GM19351 (cell line): Measurements from ENCODE around the gene ASTN2.

Source experiments
- ATAC-seq: cut with Tn5 transposase; IDR thresholded peaks from one replicate; pipeline ENCODE4 v1.9.1; 2021; ENCODE audit warnings: mild to moderate bottlenecking, moderate library complexity; ENCODE audit not compliant: unreplicated experiment

ASTN2 gene

DNA sequence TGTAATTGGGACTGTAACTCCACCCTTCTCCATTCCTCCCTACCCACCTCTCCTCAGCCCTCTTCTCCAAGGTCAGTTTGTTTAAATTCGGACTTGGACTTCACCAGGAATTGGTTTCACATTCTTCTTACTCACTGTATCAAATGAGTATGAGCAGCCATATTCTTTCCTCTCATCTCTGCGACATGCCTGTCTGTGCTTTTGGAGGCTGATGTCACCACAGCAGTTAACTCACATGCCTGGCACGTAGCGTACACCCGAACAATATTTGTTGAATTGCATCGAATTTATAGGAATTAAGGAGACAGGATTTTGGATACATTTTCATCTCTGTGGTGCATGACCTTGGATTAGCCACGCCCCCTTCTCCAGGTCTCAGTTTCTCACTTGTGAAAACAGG is 291.1 kb downstream of the ASTN2 start:
- ATAC-seq, result no peak

DNA sequence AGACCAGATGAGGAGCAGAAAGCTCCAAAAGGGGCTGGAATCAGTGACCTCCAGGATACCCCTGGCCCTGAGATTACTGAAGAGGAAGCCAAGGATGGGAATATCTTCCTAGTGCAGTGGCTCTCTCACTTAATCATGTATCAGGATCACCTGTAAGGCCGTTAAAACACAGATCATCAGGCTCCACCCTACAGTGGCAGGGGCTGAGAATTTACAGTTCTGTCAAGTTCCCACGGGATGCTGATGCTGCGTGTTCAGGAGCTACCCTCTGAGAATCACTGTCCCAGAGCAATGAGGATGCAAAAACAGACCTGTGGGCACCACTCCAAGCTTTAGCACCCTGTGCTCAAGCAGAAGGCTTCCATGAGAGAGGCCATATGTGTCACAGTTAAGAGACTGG is 291.9 kb downstream of the ASTN2 start:
- no peak for ATAC-seq

DNA sequence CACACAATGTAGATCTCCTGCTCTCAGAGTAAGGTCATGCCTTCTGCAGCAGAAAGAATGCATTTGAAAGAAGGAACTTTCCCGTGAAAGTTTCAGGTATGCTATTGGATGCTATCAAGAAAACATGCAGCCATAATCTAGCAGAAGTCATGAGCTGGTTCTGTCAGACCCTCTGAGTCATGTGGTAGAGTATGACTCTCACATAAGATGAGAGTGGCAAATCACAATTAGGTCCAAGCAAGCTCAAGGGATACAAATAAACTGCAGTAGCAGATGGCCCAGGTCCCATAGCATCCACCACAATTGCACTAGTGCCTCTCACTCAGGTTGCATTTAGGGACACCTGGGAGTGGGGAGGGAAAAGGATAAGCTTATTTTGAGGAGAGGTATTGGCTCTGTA is 292.8 kb downstream of the ASTN2 start:
- ATAC-seq, result no peak

DNA sequence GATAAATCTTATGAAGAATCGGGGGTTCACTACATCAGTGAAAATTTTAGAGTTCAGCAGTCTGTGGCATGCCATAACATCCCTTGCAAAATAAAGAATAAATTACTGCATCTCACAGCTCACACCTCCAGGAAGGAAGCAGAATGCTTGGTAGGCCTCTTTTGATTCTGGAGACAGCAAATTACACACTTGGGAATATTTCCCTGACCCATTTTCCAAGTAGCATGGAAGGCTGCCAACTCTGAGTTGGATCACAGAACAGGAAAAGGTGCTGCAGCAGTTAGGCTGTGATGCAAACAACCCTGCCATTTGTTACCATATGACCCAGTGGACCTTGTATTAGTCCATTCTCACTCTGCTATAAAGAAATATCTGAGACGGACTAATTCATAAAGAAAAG is 293.5 kb downstream of the ASTN2 start:
- no peak for ATAC-seq

DNA sequence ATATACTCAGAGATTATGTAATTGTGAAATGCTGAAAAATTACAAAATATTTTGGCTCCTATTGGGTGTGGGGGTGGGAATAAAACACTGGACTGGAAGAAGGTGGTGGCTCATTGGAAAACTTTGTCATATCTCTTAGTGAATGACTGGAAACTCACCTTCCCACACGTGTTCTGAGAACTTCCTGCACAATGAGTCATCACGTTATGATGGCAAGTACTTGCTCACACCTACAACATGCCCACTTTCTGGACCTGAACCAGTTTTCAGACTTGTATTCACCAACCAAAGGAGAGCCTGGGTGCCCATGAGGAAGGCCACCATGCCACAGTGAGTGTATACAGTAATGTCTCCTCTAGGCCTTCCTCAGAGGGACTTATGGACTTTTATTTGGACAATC is 294.8 kb downstream of the ASTN2 start:
- no peak for ATAC-seq

DNA sequence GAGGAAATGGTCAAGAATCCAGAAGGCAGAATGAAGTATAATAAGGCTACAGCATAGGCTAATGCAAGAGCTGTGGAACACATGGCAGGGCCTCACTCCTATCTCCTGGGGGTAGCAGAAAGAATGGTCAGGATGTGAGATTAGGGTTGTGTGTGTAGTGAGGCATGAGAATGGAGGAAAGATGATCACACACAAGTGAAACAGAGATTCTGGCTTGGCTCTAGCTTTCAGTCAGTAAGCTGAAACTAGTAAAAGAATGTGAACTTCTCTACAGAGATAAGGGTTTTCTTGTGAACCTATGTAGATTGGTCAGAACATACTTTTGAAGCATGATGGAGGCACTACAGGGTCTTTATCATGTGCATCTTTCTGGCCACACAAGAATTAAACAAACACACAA is 298.8 kb downstream of the ASTN2 start:
- ATAC-seq, result peak; percentile 96

DNA sequence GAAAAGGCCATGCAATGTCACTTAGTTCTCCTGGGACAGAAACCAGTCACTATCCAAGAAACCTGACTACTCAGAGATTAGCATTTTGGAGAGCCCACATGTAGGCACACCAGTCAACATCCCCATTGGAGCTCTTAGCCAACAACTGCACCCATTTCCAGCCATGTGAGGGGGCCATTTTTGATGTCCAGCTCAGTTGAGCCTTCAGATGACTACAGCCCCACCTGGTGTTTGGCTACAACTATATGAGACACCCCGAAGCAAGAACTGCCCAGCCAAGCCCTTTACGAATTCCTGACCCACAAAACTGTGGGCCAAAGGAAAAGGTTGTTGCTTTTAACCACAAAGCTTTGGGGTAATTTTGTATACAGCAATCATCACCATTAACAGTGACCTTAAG is 300.1 kb downstream of the ASTN2 start:
- ATAC-seq, result no peak

DNA sequence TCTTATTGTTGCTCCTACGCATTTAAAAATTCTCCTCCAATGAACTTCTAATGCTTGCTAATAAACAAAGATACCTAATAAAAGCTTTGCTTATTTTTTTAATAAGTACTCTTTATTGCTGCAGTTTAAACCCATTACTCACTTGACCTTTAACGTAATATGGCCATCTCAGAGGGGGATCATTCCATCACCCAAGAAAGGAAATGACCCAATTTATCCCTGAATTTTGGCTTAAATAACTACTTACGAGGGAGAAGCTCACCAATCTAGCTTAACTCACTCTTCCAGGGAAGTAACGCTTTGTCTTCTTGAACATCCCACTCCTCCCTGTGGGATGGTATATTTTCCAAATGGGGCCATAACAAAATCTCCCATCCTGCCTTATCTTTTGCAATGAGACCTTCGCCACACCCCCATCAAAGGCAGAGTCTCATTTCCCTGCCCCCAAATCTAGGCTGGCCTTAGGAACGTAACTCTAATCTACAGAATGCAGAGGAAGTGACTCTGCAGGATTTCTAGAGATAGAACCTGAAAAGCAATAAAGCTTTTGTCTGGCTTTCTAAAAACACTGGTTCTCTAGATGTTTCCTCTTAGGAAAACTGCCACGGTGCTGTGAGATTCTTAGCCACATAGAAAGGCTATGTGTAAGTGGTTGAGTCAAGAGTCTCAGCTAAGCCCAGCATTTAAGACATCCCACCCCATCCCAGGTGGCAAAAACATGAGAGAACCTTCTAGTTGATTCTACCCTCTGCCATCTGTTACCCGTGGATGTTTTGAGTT is 310.0 kb downstream of the ASTN2 start:
- no peak for ATAC-seq

DNA sequence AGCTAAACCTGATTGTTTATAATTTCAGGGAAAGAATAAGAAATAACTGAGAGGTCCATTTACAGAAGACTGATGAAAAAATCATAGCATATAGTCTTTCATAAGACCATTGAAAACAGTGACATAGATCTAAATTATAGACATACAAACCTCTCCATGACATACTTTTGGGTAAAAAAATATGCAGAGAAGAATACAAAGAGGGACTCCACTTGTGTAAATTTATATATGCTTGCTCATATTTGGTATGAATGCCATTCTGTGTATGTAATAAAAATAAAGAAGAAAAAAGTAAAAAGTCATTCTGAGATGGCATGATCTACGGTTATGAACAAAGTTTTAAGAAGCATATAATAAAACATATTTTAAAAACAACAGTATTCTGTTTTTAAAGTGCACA is 310.7 kb downstream of the ASTN2 start:
- ATAC-seq, result no peak

DNA sequence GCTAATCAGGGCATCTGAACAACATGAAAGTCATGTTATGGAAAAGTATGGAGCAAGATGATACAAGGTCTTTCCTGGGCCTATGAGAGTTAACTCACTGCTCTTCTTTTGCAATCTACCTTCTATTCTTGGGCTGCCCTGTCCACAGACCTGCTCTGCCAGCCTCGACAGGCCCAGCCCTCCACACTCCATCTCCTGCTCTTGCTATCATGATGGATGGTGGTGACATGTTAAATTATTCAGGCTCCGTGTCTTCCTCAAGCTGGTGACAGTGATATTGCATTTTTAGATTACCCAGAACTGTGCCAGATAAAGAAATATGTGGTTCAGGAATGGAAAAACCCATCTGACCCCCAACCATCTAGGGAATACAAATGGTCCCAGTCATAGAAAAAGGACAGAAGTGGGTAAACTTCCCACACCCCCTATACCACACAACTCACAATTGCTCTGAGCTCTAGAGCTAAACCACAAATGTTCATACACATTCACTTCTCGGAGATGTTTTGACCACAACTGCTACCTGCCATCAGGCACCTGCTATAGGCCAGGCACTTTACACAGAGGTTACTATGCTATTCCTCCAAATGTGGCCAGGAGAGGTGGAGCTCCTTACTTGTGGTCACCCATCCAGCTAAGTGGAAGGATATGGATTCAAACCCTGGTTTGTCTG is 311.3 kb downstream of the ASTN2 start:
- peak; percentile 95 for ATAC-seq

DNA sequence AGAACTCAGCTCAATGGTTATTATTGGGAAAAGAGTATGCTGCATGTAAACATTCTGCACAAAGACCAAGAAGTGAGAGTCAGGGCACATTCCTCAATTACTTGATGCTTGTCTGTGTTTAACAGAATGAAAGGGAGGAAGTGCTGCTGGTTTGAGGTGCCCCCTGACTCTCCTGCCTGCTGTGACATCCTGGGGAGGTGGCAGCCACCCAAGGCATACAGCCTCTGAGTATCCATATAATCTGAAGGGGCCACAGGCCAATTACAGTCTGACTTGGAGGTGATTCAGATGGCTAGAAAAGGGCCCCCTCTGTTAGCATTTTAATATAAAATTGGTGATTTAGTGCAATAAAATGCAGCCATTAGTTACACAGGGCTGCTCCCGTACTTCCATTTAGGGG is 313.8 kb downstream of the ASTN2 start:
- ATAC-seq, result no peak

DNA sequence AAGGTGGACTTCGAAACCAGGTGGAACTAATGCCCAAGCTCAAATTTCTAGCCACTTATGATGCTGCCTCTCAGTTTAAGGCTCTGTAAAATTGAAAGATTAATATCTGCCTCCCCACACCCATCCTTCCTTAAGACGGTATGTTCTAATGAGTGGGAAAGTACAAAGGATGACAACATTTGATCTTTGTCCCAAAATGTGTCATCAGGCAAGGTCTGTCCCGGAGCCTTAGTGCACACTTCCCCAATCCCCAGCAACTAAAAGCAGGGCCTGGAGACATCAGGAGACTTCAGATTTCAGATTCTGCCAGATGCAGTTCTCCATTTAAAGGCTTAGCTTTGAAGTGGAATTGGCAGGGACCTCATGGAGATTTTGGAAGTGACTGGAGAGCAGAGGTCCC is 316.5 kb downstream of the ASTN2 start:
- ATAC-seq, result no peak

DNA sequence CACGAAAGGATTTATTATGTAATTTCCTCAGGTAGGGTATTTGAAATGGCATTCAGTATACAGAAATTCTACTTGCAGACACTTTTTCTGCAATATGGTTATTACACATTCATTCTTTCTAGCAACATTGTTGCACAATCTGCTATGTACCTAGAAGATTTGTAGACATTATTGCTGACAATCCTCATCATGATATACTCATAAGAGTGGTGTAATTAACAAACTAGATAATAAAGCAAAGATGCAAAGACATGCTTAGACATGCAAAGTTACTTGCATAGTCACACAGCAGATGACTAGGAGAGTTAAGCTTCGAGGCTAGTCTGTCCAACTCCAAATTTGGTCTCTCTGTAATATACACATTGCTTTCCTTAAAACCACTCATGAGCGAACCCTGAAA is 317.1 kb downstream of the ASTN2 start:
- no peak for ATAC-seq

DNA sequence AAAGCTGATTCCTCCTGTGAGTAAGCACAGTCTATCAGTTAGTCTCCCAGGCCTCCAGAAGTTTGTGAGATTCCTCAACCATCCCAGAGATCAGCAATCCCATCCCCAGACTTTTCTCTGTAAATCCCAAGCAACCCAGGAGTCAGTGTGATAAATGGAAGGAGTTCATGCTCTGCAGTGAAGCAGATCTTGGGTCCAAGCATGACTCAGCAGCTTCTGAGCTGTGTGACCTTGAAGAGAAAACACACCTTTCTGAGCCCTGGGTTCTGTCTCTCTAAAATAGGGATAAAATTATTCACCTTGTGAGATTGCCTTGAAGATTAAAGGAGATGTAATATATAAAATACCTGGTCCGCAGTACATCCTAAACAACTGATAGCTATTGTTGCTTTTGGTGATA is 318.7 kb downstream of the ASTN2 start:
- ATAC-seq, result no peak

DNA sequence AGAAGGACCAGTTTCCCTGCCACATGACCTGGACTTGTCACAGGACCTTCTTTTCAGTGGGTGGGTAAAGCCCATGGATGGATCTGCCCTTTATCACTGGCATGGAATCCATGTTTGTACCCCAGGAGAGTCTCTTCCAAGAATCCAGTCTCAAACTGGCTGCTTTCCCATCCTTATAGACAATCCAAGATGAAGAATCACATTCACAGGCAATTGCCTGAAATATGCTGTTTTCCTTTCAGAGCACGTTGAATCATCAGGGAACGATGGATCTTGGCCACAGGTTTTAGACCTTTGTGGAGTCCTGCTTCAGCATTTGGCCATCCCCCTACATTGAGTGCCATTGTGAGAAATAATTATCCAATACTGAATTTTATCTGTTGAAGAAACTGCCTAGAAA is 319.8 kb downstream of the ASTN2 start:
- ATAC-seq, result no peak

DNA sequence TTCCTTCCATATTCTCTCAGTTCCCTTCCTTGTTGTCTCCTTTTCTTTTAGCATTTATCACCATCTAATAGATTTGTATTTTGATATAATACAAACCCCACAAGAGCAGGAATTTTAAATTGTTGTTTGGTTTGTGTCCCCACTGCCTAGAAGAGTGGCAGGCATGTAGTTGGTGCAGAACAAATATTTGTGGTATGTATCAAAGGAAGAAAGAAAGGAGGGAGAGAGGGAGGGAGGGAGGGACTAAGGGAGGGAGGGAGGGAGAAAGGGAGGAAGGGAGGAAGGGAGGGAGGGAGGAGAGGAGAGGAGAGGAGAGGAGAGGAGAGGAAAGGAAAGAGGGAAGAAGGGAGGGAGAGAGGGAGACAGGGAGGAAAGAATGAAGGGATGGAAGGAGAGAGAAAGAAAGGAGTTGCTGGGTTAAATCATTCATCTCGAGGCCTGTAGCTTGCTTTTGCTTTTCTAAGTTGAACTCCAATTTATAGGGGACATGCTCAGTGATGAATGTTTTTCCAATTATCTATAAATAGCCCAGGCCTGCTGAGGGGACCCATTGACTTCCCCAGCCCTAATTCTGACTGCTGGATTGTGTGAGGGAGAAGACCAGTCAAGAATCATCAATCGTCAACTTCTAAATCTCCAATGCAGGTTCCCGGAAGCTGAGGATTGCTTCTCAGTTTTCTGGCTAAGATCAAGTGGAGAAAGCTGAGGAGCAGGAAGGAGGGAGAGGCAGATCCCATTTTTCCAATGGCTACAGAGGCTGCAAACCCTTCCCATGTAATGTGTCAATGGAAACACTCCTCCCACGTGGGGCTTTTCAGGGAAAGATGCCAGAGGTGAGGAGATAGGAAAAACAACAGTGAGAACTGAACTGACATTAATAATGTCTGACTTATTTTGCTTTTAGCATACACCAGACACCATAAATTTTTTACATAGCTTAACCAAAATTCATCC is 320.7 kb downstream of the ASTN2 start:
- no peak for ATAC-seq

DNA sequence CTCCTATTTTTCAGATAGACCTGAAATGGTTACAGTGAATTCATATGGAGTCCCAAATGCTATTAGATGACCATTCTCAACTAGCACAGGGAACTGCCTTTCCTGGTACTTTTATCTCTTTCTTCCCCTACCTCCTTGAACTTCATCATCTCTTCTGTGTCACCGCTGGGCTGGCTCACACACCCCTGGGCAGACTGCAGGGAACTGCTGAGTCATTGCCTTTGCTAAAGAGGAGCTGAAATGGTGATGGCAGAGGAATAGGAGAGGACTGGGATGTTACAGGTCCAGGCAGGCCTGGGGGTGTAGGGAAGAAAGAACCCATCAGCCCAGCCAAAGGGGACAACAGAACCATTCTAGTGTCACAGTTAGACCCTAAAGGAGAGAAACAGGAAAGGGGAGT is 322.3 kb downstream of the ASTN2 start:
- no peak for ATAC-seq

DNA sequence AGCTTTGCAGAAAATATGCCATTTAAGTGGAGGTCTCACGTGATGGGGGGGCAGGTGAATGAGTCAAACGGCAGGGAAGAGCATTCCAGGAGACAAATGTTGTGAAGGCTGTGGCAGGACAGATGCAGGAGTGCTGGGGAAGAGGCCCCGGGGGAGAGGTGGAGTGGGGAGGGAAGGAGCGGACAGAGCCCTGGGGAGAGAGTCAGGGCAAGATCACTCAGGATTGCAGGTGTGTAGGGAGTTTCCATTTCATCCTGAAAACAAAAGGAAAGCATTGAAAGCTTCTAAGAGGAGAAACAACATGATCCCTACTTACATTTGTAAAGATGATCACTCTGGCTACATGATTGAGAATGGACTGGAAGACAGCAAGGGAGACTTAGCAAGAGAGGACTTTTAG is 323.3 kb downstream of the ASTN2 start:
- ATAC-seq, result no peak

DNA sequence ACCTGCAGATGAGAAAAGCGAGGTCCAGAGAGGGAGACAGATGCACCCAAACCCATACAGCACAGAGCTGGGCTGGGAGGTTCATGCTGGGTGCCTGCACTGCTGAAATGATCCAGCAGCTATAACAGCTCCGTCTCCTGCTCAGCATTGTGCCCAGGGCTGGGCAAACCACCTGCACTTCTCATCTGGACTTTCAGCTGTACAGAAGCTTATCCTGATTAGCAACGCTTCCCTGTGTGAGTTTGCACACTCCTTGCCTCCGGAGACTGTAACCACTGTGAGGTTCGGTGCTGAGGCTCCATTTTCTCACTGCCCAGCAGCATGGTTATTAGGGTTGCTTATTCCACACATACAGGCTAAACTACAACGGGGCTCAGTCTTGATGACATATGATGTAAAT is 326.1 kb downstream of the ASTN2 start:
- ATAC-seq, result no peak

DNA sequence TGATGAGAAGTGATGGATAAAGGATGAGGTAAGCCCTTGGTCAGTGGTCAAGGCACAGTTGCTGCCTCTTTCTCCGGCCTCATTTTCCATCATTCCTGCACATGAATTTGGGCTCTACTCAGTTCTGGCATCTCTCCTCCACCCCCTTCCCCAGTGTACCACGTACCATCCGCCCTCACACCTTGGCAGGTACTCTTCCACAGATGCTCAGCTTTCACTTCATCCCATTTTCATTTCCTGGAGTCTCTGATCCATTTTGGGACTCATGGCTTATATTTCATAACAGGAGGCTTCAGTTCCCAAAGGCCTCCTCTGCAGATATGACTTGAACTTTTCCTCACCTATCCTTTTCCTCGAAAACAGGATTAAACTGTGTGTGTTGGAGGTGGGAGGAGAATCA is 326.7 kb downstream of the ASTN2 start:
- no peak for ATAC-seq

DNA sequence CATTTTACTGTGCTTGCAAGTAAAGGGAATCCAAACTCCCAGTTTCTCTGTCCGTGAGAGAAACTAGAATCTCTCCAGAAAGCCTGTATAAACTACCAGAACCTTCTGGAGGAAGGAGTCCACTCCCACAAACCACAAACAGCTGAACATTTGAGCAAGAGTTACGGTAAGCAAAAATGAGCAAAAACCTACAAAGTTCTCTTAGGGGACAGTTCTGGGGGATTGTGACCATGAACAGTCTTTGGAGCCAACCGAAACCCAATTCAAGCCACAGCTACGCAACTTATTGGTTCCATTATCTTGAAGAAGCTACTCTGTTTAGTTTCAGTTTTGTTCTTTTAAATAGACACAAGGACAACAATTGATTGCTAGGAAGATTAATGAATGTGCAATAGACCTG is 330.6 kb downstream of the ASTN2 start:
- peak; percentile 68 for ATAC-seq

DNA sequence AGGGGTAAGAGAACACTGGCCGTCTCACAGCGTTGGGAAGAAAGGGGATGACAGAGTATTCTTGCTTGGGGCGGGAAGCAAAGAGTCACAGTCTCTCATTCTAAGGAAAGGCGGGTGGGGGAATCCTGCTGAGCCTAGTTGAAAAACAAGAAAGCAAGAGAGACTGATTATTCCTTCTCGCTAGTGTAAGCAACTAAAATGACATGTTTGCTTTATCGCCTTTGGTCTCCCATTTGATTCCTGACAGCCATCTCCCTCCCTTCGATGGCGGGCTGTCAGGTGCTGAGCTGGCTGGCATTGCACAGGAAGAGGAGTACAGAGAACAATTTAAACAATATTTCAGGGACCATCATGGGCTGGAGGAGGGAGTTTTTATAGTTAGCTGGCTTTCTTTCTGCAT is 331.3 kb downstream of the ASTN2 start:
- no peak for ATAC-seq
